Psoas muscle (tissue), 8 donors: Measurements from ENCODE around the gene FBXL7. TPM values are rescaled to one million over a fixed set of nuclear protein-coding genes. Genes with fewer than 3 reads are reported as not detected.

Experiments
- ATAC-seq, 4 donors: fragments of 200-7000 bp; cut with Tn5 transposase; one replicate each; pipeline ENCODE4 v1.9.1; 2020; ENCODE audit warnings: moderate library complexity in 3 of 4, mild to moderate bottlenecking in 2 of 4
- DNase-seq, 2 donors: peaks; one replicate each; pipeline ENCODE4 v3.0.0-alpha.2; 2020
- H3K27ac ChIP-seq: fragments of 200-600 bp; one replicate; pipeline ENCODE4 v1.8.0; 2022
- H3K27me3 ChIP-seq, 3 donors: fragments of 200-600 bp in 1 of 3; one replicate each; pipeline versions ENCODE4 v1.6.1 to v1.8.0; 2013 to 2022; ENCODE audit warnings: low read length in 2 of 3, mild to moderate bottlenecking in 2 of 3, moderate library complexity in 1 of 3; ENCODE audit not compliant: insufficient read depth in 3 of 3
- H3K36me3 ChIP-seq, 2 donors: fragments of 200-600 bp in 1 of 2; one replicate each; pipeline versions ENCODE4 v1.6.1 to v1.8.0; 2013 to 2022; ENCODE audit warnings: low read depth in 1 of 2, mild to moderate bottlenecking in 1 of 2, moderate library complexity in 1 of 2; ENCODE audit not compliant: insufficient read depth in 1 of 2
- H3K4me1 ChIP-seq: fragments of 200-600 bp; one replicate; pipeline ENCODE4 v1.8.0; 2022
- H3K4me3 ChIP-seq: fragments of 200-600 bp; one replicate; pipeline ENCODE4 v1.8.0; 2022; ENCODE audit warnings: mild to moderate bottlenecking
- H3K9me3 ChIP-seq: fragments of 200-600 bp; one replicate; pipeline ENCODE4 v1.8.0; 2022
- WGBS, 3 donors: extraction: QIAGEN DNeasy Blood & Tissue Kit; methylation state at CpG; one replicate each; pipeline versions ENCODE4 v1.1.6 to v1.1.7; 2013; 5-methylcytosine and 5-hydroxymethylcytosine counted together
- intact Hi-C, 2 donors: fragments of 100-400 bp; cut with DNase I; formaldehyde crosslinking; loops; one replicate each; pipeline versions ENCODE4 v1.11.0 to v1.14.2; 2022
- polyA plus RNA-seq, 3 donors: library from polyadenylated mRNA; stranded (reverse); fragments of 200-250 nt; gene quantifications; one replicate each; pipeline ENCODE4 v1.2.3, GENCODE V29; 2013
- total RNA-seq, 4 donors: library from RNA; stranded (reverse); fragmentation: NEBNext Ultra II Directional in 2 of 4; extraction: Animal tissue kit (Norgen Biotek cat#: 25700) in 2 of 4; gene quantifications; one replicate each; pipeline versions ENCODE4 v1.2.1 to v1.2.4, GENCODE V29; 2021 to 2023
- TF ChIP-seq, protein P1 (sequence below): fragments of 200-600 bp; IDR thresholded peaks from one replicate; pipeline ENCODE4 v1.8.0; 2022; ENCODE audit warnings: antibody characterized with exemption
- donor health status: healthy with polysubstance abuse.
- donor health status: DM: no; HTN: no; CAD: no; lungs with moderate emphysema.
- donor health status: Bipolar disorder and iron deficiency.
- donor health status: healthy.
- donor health status: DM: yes; HTN: yes; CAD: no.
- donor health status: DM: no; HTN: no; CAD: no.
- donor health status: DM: no; HTN: no; CAD: no.
- donor health status: DM: yes; HTN: yes; CAD: no.

FBXL7 gene
- total and polyA plus RNA-seq, 7 donors = 1.6 to 7.5 (median 2.6) TPM

DNA sequence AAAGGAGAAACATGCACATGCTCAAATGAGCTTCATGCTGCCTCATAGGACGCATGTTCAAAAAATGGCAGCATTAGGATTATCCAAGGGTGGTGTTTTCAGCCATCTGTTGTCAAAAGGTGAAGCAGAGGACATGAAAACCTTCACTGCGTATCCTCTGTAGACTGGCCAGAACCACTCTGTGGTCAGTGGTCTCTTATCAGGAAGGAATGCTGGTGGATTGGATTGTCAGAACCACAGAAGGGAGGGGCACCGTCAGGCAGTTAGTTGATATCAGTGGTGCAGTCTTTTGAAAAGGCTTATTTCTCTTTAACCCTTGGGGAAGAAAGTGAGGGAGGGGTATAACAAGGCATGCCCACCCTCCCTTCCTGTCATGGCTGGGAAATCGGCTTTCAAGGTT, 100.1 kb downstream of the FBXL7 start:
- DNase-seq = no peak
- Histone ChIP-seq H3K4me3 (no peak overlapping the region), H3K27me3 (no peaks in the 10 kb centered on the region), H3K4me1 (no peaks in the 10 kb centered on the region), H3K36me3 (no peaks in the 10 kb centered on the region), H3K9me3 (no peaks in the 10 kb centered on the region), H3K27ac (no peak overlapping the region)
- intact Hi-C loops = no loop called here
- TF ChIP-seq, protein P1, sequence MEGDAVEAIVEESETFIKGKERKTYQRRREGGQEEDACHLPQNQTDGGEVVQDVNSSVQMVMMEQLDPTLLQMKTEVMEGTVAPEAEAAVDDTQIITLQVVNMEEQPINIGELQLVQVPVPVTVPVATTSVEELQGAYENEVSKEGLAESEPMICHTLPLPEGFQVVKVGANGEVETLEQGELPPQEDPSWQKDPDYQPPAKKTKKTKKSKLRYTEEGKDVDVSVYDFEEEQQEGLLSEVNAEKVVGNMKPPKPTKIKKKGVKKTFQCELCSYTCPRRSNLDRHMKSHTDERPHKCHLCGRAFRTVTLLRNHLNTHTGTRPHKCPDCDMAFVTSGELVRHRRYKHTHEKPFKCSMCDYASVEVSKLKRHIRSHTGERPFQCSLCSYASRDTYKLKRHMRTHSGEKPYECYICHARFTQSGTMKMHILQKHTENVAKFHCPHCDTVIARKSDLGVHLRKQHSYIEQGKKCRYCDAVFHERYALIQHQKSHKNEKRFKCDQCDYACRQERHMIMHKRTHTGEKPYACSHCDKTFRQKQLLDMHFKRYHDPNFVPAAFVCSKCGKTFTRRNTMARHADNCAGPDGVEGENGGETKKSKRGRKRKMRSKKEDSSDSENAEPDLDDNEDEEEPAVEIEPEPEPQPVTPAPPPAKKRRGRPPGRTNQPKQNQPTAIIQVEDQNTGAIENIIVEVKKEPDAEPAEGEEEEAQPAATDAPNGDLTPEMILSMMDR = no peak
- WGBS, 3 donors = 89 to 93% (median 91%) methylated on average over 4 of the region's 4 CpGs
- no peak for ATAC-seq

- intact Hi-C loops = no loop called here
- peak in 1 of 4 donors; percentile 69 for ATAC-seq
- WGBS, 3 donors = 39 to 55% (median 44%) methylated on average over 4 of the region's 4 CpGs
These were observed 101.3 kb downstream of the FBXL7 start for GRCh38 chr5:15601274-15601673.

GRCh38 chr5:15601853-15602252, 101.9 kb downstream of the FBXL7 start:
- TF ChIP-seq, protein P1 = no peak
- Histone ChIP-seq H3K27ac (no peak overlapping the region), H3K4me1 (no peaks in the 10 kb centered on the region), H3K9me3 (no peaks in the 10 kb centered on the region), H3K4me3 (no peak overlapping the region), H3K27me3 (no peaks in the 10 kb centered on the region), H3K36me3 (no peaks in the 10 kb centered on the region)
- WGBS, 3 donors = 55 to 73% (median 61%) methylated on average over 2 of the region's 2 CpGs
- intact Hi-C loops = no loop called here
- DNase-seq = no peak
- ATAC-seq = peak in 1 of 4 donors; percentile 77

More at GRCh38 chr5:15601274-15601673, 101.3 kb downstream of the FBXL7 start:
- TF ChIP-seq, protein P1 = no peak
- Histone ChIP-seq H3K27me3 (no peaks in the 10 kb centered on the region), H3K4me1 (no peaks in the 10 kb centered on the region), H3K9me3 (no peaks in the 10 kb centered on the region), H3K36me3 (no peaks in the 10 kb centered on the region), H3K27ac (no peak overlapping the region), H3K4me3 (no peak overlapping the region)
- no peak for DNase-seq

- no peaks in the 10 kb centered on the region for H3K27me3 ChIP-seq
- intact Hi-C loops = no loop called here
- no peak overlapping the region for H3K27ac ChIP-seq
- no peaks in the 10 kb centered on the region for H3K9me3 ChIP-seq
- no peaks in the 10 kb centered on the region for H3K36me3 ChIP-seq
- no peak for ATAC-seq
- no peak for DNase-seq
- H3K4me1 ChIP-seq = no peaks in the 10 kb centered on the region
- no peak overlapping the region for H3K4me3 ChIP-seq
- WGBS, 3 donors = 79 to 93% (median 79%) methylated on average over 2 of the region's 2 CpGs
- TF ChIP-seq, protein P1 = no peak
These were observed 105.0 kb downstream of the FBXL7 start for GRCh38 chr5:15604986-15605385.

DNA sequence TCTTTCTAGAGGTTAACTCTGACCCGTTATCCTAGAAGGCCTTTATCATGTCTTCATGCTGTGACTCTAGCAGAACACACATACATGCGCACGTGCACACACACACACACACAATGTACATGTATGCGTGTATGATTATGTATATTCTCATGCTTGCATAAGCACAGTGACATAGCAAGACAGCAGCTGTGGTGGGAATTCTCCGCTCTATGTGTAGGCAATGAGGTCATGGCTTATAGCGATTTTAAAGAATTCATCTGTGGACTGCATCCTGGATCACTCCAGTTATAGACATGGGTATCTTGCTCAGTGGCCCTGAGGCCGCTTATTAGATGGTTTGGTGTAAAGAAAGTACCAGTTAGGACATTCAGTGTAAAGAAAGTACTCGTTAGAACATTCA, 106.2 kb downstream of the FBXL7 start:
- Histone ChIP-seq H3K36me3 (no peaks in the 10 kb centered on the region), H3K9me3 (no peaks in the 10 kb centered on the region), H3K27ac (no peak overlapping the region), H3K27me3 (no peaks in the 10 kb centered on the region), H3K4me3 (no peak overlapping the region), H3K4me1 (no peaks in the 10 kb centered on the region)
- TF ChIP-seq, protein P1 = no peak
- ATAC-seq = no peak
- no peak for DNase-seq
- WGBS, 3 donors = 82 to 87% (median 86%) methylated on average over 8 of the region's 8 CpGs
- intact Hi-C loops = no loop called here
